A673 (cell line): ENCODE results near the gene NUP50.

ENCODE experiments used
- CTCF ChIP-seq: fragments of 300-800, 200-600 bp; sonication (generic); conservative IDR thresholded peaks from 2 replicates; pipeline ENCODE4 v1.5.1; 2017; ENCODE audit warnings: low read depth, mild to moderate bottlenecking, antibody characterized with exemption, low read length, moderate library complexity, mixed read lengths
- EZH2 ChIP-seq: fragments of 200-600 bp; sonication (generic); IDR thresholded peaks from 2 replicates; pipeline ENCODE4 v1.6.1; 2017; ENCODE audit warnings: borderline replicate concordance, low read depth, mild to moderate bottlenecking, mixed read lengths, antibody characterized with exemption, low read length; ENCODE audit not compliant: poor library complexity, severe bottlenecking

GRCh38 chr22:45211435-45211834 lies 47.7 kb downstream of the NUP50 start:
- TF ChIP-seq CTCF: no peak
- TF ChIP-seq EZH2: no peak
